CD4-positive, alpha-beta T cell treated with Interleukin-15 for 4 hours (primary cell): ENCODE measurements around the gene INPP5A.
"Not testable (repeated sequence)": the region's sequence is repeated elsewhere in the genome, so short reads cannot be mapped to it uniquely, and the experiment has no call there.

Experiments
- DNase-seq: peaks from one replicate; pipeline ENCODE4 v3.0.0-alpha.2; 2020; ENCODE audit warnings: low spot score

Gene INPP5A

DNA sequence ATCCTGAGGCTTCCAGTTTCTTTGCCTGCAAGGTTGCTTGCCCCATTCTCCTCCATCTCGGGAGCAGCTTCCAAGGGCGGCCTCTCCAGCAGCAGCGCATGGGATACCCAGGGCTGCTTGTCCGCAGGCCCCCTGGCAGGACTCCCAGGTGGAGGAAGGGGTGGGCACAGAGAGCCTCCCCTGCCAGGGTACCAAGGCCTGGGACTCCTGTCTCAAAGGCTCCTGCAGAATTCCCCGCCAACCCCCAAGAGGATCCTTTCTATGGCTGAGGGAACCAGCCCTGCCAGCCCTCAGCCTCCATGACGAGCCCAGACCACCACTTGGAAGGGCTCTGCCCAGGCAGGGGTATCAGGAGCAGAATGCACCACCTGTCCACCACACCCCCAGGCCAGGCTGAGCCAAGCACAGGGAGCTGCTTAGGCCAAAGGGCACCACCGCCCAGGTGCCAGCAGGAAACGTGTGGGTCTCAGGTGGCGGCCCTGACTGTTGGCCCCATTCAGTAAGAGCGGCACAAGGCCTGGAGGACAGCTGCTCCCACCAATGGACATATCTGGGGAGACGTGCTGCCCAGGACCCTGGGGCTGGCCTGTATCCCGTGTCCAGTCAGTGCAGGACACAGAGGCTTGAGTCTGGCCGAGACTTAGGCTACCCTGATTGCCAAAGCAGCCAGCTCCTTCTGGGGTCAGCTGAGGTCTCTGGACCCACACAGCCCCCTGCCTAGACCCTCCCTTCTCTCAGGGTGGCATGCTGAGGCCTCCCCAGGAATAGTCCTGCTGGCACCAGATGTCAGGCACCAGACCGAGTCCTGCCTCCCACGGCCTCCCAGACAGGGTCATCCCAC, 33.8 kb upstream of the INPP5A start:
- no peak for DNase-seq

DNA sequence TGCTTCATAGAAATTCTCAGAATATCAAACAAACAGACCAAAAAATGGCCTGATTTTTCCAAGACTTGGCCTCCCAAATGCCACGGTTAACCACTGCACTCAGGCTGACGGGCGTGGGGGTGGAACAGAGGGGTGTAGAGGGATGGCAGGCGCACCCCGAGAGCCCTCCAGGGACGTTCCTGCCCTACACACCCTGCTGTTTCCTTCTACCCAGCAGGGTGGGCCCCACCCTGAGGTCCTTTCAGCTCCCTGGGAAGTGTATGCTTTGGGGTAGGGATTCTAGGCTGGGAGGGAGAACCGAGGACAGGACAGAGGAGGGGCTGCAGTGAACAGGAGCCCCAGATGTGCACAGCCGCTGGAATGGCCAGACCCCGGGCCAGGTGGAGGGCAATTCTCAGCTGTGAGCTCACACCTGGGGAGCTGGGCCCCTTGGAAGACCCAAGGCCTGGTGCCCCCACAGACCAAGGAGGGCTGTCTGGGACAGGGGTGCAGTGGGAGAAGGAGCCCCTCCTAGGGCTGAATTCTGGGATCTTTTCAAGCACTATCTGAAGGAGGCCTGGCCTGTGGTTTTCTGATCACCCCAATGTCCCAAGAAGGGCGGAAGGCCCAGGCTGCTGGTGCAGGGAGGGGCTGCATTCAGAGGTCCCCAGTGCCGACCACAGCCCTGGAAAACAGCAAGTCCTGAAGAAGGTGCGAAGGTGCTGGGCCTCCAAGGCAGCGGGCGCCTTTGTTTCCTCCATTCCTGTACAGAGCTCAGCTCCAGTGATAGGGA, 32.9 kb upstream of the INPP5A start:
- no peak for DNase-seq

DNA sequence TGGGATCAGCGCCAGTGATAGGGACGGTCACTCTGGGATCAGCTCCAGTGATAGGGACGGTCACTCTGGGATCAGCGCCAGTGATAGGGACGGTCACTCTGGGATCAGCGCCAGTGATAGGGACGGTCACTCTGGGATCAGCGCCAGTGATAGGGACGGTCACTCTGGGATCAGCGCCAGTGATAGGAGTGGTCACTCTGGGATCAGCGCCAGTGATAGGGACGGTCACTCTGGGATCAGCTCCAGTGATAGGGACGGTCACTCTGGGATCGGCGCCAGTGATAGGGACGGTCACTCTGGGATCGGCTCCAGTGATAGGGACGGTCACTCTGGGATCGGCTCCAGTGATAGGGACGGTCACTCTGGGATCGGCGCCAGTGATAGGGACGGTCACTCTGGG, 32.0 kb upstream of the INPP5A start:
- DNase-seq, result not testable (repeated sequence)

DNA sequence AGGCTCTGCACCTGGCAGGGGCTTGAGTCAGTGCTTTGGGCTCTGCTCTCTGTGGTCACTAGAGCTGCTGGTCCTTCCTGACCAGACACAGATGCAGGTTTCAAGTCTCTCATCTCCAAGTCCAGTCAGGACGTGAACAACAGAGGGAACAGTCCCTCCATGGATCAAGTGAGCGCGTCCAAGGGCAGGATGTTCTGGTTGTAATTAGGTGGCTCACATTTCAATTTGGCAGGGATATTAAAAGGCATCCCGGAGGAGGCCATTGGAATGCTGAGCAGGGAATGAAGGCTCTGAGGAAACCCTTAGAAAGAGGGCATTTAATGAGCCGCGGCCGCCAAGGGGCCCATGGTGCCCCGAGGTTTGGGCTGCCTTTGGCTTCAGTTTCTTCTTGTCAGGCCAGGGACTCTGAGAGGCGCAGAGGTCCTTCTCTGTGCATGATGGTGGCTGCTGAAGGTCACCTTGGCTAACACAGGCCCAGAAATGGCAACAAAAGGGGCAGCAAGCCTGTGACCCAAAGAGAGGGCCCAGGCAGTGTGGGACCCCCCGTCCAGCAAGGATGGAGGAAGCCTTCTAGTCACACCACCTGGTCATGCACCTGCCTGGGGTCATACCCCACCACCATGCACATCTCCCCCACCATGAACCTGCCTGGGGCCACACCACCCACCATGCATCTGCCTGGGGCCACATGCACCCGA, 30.7 kb upstream of the INPP5A start:
- no peak for DNase-seq

DNA sequence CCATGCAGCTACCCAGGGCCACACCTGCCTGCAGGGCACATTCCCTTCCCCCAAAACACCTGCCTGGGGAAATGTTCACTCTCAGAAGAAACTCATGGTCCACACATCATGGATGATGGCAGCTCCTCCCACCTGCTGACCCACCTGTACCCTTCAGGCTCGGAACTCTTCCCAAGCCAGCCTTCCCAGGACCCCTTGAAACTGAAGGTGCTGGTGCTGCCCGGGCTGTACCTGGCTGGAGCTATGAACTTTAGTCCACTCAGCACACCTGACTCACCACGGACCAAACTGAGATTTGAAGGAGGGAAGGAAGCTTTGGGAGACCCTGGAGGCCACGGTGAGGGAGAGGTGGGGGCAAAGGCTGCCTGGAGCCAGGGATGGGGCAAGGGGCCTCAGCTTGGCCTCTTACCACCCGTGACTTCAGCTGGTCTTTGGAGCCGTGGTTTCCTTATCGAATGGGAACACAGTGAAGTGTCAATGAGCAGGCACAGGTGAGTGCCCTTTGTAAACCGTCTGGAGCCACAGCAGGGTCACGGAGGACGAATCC, 30.1 kb upstream of the INPP5A start:
- DNase-seq, result no peak

DNA sequence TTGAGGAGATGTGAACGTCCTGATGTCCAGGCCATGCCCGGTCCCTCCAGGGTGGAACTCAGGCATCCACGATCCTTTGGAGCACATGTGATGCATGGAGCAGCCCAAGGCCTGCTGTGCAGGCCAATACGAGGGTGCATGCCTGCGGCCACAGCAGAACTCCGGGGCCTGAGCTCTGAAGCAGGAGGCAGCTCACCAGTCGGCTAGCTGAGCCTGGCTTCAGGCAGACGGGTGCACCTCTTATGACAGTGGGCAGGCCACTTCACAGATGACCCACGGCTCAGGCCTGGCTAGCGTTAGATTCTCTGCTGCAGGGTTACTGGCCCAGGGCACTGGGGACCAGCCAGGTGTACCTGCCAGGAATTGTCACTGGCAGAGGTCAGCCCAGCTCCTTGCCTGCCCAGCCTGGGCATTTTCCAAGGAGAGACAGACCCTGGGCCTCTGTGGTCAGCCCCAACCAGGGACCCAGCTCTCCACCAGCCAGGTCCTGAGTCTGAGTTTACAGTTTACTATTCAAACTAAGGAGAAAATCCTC, 29.6 kb upstream of the INPP5A start:
- DNase-seq, result no peak

DNA sequence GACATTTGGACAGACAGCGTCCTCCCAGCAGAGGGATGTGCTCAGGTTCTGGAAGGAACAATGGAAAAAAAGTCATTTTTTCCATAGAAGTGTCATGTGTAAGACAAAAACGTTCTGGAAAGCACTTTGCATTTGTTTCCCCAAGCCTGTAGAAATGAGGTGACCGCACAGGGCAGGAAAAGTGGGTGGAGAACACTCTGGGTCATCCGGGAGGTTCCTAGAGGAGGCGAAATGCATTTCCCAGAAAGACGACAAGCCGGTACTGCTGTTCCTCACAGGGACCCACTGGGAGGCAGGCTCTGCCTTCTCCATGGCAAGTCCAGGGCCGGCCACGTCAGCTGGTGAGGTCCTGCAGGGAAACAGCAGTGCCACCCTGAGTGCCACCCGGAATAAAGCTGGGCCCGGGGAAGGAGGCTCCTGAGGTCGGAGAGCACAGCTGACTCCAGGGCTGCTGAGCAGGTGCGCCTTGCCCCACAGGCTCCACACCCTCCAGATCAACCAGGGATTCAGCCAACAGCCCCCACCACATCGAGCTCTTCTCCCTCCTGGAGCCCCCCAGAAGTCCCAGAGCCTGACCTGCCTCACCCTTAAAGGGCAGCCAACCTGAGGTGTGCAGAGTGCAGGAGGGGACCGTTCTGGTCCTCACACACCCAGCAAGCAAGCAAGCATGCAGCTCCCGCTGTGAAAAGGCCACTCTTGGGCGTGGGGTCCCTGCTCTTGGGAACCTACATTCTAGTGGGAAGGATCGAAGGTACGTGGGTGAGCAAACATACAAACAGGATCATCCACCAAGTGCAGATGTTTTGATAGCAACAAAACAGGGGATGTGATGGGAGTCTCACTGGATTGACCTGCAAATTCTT, 28.8 kb upstream of the INPP5A start:
- no peak for DNase-seq

DNA sequence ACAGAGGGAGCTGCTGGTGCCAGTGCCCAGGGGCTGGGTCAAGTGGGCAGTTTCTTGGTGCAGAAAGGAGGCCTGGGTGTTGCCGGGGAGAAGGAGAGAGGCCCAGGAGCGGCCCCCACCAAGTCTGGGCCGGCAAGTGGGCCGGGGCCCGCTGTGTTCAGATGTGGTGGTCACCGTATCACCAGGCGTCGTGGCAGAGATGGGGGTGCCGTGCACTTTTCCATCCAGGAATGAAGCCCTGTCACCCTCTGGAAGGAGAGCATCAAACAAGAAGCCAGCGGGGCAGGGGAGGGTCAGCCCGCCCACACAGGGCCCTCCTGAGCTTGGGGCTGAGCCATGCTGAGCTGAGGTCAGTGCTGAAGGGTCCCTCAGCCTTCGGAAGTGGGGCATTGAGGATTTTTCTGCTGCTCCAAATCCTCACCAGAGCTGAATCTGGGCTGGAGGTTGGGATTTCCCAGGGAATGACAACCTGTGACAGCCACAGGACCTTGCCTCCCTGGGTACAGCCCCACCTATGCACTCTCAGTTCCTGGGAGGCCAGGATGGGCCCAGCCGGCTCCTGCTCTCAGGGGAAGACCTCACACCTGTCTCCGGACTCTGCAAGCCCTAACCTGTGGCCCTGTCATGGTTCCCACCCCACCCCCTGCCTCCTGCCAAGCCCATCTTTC, 27.9 kb upstream of the INPP5A start:
- no peak for DNase-seq

DNA sequence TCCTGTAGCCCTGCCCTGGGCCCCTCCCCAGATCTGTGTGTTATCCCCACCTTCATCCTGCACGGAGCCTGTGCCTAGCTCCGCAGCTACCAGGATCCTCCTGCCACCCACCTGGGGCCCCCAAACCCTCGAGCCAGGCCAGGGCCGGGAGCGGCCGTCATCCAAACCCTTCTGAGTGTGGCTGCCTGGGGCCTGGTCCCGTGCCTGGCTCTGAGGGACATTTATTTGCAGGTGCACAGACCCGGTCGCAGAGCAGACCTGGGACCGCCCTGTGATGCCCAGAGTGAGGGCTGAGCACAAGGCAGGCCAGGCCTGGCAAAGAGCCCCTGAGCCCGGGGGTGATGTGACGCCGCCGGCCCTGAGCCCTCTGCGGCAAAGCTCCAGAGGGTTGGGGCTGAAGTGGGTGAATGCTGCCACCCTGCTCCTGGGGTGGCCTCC, 27.4 kb upstream of the INPP5A start:
- DNase-seq, result no peak

DNA sequence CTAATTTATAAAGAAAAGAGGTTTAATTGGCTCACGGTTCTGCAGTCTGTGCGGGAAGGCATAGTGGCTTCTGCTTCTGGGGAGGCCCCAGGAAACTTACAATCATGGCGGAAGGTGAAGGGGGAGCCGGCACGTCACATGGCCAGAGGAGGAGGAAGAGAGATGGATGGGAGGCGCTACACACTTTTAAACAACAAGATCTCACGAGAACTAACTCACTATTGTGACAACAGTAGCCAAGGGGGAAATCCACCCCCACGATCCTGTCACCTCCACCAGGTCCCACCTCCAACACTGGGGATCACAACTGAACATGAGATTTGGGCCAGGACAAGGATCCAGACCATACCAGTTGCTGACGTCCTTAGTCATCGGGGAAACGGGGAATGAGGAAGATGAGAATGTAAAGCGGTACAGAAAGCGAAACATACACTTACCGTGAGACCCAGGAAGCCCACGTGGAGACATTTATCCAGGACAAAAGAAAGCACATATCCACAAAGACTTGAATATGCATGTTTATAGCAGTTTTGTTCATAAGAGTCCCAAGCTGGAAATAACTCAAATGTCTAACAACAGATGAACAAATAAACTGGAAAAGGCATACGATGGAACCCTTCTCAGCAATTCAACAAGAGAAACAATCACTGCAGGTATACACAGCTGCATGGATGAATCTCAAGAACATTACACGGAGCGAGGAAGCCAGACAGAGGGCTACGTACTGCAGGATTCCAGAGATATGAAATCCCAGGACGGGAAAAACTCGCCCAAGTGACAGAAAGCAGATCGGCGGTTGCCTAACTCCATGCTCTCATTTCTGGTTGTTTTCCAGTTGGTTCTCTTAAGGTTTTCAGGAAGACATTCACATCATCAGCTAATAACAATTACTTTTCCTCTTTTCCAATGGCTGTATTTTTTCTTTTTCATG, 26.2 kb upstream of the INPP5A start:
- DNase-seq, result no peak

DNA sequence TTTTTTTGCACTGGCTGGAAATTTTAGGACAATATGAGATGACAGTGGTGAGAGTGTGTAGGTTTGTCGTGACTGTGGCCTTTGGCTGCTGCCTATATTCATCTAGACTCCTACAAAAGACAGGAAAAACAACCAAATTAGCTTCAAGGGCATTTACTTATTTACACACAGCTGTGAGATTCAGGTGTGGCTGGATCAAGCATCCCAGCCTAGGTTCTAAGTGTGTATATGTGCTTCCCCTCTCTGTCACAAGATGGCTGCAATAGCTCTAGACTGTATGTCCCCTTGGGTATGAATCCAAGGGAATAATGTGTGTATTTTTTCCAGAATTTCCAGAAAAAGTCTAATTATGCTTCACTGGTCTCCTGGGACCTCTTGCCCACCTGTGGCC, 25.5 kb upstream of the INPP5A start:
- no peak for DNase-seq

DNA sequence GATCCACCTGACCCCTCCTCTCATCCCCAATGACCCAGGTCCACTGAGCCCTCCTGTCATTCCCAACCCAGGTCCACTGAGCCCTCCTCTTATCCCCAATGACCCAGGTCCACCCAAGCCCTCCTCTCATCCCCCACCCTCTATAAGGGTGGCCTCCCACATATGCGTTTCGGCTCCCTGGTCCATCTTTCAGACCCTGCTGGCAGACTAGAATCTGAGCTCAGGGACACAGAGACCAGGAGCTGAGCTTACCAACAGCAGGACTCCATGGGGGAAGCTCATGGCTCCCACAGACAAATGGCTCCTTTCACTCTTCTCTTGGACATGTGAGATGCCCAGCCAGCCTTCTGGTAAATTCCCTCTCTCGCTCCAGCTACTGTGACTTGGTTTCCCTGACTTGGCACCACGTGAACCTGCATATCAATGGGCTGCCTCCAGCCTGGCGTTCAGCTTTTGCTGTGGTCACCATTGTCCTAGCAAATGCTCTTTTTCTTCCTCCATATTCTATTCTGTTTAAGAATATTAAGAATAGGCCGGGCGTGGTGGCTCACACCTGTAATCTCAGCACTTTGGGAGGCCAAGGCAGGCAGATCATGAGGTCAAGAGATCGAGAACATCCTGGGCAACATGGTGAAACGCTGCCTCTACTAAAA, 24.8 kb upstream of the INPP5A start:
- no peak for DNase-seq

DNA sequence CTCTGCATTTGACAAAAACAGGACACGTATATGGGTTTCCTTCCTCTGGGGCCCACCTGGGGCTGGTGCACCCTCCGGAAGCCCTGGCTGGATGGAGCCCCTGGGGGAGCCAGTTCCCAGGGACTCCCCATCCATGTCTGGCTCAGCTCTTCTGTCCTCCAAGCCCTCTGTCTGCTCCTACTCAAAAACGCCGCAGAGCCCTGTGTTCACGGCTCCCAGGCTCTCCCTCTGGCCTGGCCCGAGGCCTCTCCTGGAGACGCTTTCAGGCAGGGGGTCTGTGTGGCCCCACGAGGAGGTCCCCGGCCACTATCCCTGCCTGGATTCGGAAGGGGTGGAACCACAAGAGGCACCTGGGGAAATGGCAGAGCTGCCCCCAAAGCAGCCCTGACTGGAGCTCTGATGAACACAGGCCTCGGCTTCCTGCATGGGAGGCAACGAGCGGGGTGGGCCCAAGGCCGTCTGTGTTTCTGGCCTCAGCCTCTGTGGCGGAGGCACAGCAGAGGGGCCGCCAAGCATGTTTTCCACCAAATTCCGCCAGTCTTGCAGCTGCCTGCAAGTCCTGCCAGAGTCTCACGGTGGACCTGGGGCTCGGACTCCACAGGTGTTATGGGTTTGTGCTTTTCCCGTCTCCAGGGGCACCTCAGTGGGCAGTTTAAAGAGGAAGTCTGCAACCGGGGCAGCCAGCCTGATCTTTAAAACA, 22.6 kb upstream of the INPP5A start:
- DNase-seq, result no peak

DNA sequence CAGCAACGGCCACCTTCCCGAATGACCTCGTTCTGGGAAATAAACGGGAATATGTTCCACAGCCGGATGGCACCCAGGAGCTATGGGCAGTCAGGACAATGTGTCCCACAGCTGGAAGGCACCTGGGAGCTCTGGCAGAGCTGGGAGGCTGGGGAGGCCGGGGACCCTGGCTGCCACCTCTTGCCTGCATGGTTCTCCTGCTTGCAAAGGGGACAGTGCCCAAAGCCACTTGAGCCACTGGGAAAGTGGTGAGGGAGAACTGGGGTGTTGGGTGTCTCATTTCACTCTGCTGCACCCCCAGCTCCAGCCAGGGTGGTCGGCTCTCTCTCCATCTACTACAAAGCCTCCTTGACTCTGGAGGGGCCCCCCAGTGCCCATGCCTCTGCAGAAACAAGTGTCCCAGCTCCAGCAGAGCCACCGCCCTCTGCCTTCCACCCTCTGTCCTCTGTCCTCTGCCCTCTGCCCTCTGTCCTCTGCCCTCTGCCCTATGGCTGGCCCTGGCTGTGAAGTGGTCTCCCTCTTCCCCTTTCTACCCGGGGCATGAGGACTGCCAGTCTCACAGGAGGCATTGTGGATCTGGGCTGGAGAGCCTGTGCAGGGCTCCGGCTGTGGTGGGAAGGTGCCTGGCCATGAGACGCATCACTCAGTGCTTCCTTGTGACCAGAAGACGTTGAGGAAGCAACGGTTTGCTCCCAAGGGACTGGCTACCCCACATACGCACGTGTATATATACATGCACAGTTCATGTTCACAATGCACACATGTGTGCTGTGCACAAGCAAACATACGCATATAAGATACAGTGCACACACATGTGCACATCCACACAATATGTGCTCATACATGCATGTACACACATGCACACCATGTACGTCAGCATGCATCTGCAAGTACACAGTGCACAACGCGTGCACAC, 21.5 kb upstream of the INPP5A start:
- DNase-seq, result no peak

DNA sequence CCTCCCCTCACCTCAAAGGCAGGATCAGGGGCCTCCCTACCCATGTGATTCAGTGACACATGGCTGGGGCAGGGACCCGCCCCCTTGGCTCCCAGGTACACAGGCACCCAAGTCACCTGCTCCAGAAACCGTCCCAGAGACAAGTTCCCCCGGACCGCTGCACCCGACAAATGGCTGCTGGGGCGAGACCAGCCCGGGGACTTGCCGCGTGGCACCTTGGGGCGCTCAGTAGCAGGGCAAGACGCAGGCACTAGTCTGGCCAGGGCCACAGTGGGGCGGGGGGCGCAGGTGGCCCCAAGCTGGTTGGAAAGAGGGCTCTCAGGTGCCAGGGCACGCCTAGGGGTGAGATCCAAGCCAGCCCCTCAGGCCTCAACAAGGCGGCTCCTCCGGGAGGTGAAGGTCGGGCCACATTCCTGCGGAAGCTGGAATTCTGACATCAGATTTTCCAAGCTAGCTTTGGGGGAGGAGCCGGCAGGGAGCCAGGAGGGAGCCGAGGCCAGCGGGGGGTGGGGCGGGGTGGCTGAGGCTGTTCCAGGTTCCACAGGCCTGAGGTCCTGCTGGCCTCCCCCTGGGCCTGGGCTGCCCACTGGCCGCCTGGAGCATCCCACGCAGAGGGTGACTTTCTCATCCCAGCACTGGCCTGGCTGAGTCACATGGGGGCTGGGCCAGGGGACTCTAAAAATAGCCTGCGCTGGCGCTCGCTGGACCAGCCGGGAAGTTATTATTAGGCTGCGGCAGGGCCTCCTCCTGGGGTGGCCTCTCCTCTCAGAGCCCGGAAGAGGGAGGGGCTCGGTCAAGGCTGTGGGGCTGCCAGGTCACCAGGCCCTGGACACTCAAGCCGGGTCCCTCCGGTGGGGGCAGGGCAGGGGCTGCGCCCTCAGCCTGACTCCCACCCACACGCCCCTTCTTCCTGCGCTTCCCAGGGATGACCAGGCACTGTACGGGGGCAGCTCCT, 20.5 kb upstream of the INPP5A start:
- no peak for DNase-seq

DNA sequence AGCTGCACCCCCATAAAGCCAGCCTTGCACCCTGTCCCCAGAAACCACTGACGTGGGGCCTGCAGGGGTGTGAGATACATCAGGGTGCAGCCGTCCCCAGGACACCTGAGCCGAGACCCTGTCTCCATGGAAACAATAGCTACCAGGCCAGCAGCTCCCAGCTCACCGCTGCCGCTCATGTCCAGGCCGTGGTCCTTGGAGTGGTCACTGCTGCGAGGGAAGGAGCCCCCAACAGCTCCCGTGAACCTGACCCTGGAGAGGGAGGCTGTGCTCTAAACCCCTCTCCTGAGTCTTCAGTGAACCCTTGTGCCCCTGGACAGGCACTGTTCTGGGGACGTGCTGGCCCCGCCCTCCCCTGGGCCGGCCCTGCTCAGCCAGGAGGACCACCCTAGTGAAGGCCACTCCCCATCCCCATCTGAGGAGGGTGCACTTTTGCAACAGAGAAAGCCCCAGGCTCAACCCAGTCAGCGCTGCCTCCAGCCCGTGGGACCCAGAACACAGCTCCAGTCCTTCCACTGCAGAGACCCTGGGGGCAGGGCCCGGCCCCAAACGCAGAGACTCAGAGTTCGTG, 19.6 kb upstream of the INPP5A start:
- DNase-seq, result no peak
